CD14-positive monocyte (primary cell): ENCODE results near the gene ARID3A. TPM values are rescaled to one million over a fixed set of nuclear protein-coding genes. Genes with fewer than 3 reads are reported as not detected.
"Not testable (repeated sequence)": the region's sequence is repeated elsewhere in the genome, so short reads cannot be mapped to it uniquely, and the experiment has no call there.

Experiments
- DNase-seq, 3 donors: peaks; one replicate each; pipeline ENCODE4 v3.0.0-alpha.2; 2011 to 2022
- H2AFZ ChIP-seq: 2 replicates; pipeline ENCODE4 v1.6.0; 2012; ENCODE audit warnings: mild to moderate bottlenecking, low read depth, low read length, inconsistent platforms; ENCODE audit not compliant: insufficient read depth, poor library complexity, severe bottlenecking
- H3K27ac ChIP-seq, 2 donors: 1 replicate in 1 of 2; 2 replicates in 1 of 2; pipeline ENCODE4 v1.5.1; 2012 to 2013; ENCODE audit warnings: low read length in 2 of 2, control low read depth in 1 of 2, inconsistent platforms in 1 of 2, low read depth in 1 of 2, mild to moderate bottlenecking in 1 of 2
- H3K27me3 ChIP-seq, 2 donors: one replicate each; pipeline versions ENCODE4 v1.6.0 to v1.6.1; 2011 to 2013; ENCODE audit warnings: low read length in 2 of 2; ENCODE audit not compliant: control insufficient read depth in 2 of 2, insufficient read depth in 2 of 2
- H3K36me3 ChIP-seq, 2 donors: replicated peaks in 1 of 2; 1 replicate in 1 of 2; 2 replicates in 1 of 2; pipeline versions ENCODE4 v1.5.1 to v1.6.1; 2012 to 2013; ENCODE audit warnings: low read length in 2 of 2, control low read depth in 1 of 2, inconsistent platforms in 1 of 2, mild to moderate bottlenecking in 1 of 2; ENCODE audit not compliant: insufficient read depth in 2 of 2, control insufficient read depth in 1 of 2
- H3K4me1 ChIP-seq, 2 donors: 1 replicate in 1 of 2; 2 replicates in 1 of 2; pipeline versions ENCODE4 v1.5.1 to v1.6.1; 2012 to 2013; ENCODE audit warnings: low read length in 2 of 2, control low read depth in 1 of 2, inconsistent platforms in 1 of 2, mild to moderate bottlenecking in 1 of 2, moderate library complexity in 1 of 2; ENCODE audit not compliant: insufficient read depth in 2 of 2, control insufficient read depth in 1 of 2
- H3K4me2 ChIP-seq: replicated peaks from 2 replicates; pipeline ENCODE3; 2012; ENCODE audit warnings: low read length, moderate library complexity, mild to moderate bottlenecking; ENCODE audit not compliant: poor library complexity, severe bottlenecking; ENCODE audit errors: extremely low read depth
- H3K4me3 ChIP-seq, 3 experiments: fragments of 200-600 bp in 1 of 3; sonication (generic) in 1 of 3; replicated peaks in 1 of 3; 1 replicate in 2 of 3; 2 replicates in 1 of 3; pipeline ENCODE4 v1.5.1; 2011 to 2013; ENCODE audit warnings: low read length in 3 of 3, mild to moderate bottlenecking in 3 of 3, control low read depth in 2 of 3, low read depth in 2 of 3, inconsistent platforms in 1 of 3, moderate library complexity in 1 of 3
- H3K79me2 ChIP-seq: 2 replicates; pipeline ENCODE4 v1.6.0; 2012; ENCODE audit warnings: mild to moderate bottlenecking, control low read depth, inconsistent platforms, low read length, moderate library complexity; ENCODE audit not compliant: insufficient read depth
- H3K9ac ChIP-seq: 2 replicates; pipeline ENCODE4 v1.6.0; 2017; ENCODE audit warnings: low read length, mild to moderate bottlenecking; ENCODE audit not compliant: insufficient read depth, poor library complexity, severe bottlenecking
- H3K9me3 ChIP-seq, 2 donors: replicated peaks in 1 of 2; 1 replicate in 1 of 2; 2 replicates in 1 of 2; pipeline versions ENCODE4 v1.5.1 to v1.6.1; 2012 to 2013; ENCODE audit warnings: low read length in 2 of 2, control low read depth in 1 of 2; ENCODE audit not compliant: control insufficient read depth in 1 of 2, insufficient read depth in 1 of 2
- H4K20me1 ChIP-seq: 2 replicates; pipeline ENCODE4 v1.6.0; 2012; ENCODE audit warnings: mild to moderate bottlenecking, low read length, control low read depth, moderate library complexity; ENCODE audit not compliant: insufficient read depth
- H3K27ac Mint-ChIP-seq, 7 donors: one replicate each; pipeline ENCODE4 v1.8.0; 2020; ENCODE audit warnings: mild to moderate bottlenecking in 7 of 7, mixed read lengths in 7 of 7, moderate library complexity in 6 of 7, inconsistent platforms in 2 of 7
- H3K27me3 Mint-ChIP-seq, 3 donors: one replicate each; pipeline ENCODE4 v1.8.0; 2021 to 2022; ENCODE audit warnings: low read depth in 3 of 3, mild to moderate bottlenecking in 3 of 3, mixed read lengths in 3 of 3, moderate library complexity in 3 of 3, inconsistent platforms in 1 of 3
- H3K36me3 Mint-ChIP-seq, 2 donors: one replicate each; pipeline ENCODE4 v1.8.0; 2020; ENCODE audit warnings: mixed read lengths in 2 of 2, inconsistent platforms in 1 of 2, mild to moderate bottlenecking in 1 of 2
- H3K4me1 Mint-ChIP-seq: one replicate; pipeline ENCODE4 v1.8.0; 2020; ENCODE audit warnings: mild to moderate bottlenecking, mixed read lengths
- H3K4me3 Mint-ChIP-seq, 2 donors: one replicate each; pipeline ENCODE4 v1.8.0; 2020; ENCODE audit warnings: mild to moderate bottlenecking in 2 of 2, mixed read lengths in 2 of 2, moderate library complexity in 1 of 2
- H3K9me3 Mint-ChIP-seq, 7 donors: one replicate each; pipeline ENCODE4 v1.8.0; 2020 to 2022; ENCODE audit warnings: mixed read lengths in 7 of 7, mild to moderate bottlenecking in 6 of 7, moderate library complexity in 6 of 7, inconsistent platforms in 2 of 7
- WGBS: methylation state at CpG from one replicate; pipeline ENCODE4 v1.1.5; 2013; ENCODE audit warnings: missing lambda C conversion rate; ENCODE audit not compliant: insufficient coverage; 5-methylcytosine and 5-hydroxymethylcytosine counted together
- intact Hi-C, 2 donors: fragments of 100-400 bp; cut with micrococcal nuclease; formaldehyde crosslinking; loops; one replicate each; pipeline versions ENCODE4 v1.15.0 to v1.15.1; 2023
- polyA plus RNA-seq, 3 donors: library from polyadenylated mRNA; depleted of rRNA in 1 of 3; unstranded in 2 of 3; stranded (reverse) in 1 of 3; fragments of 300-500 nt in 2 of 3; fragments of >200 nt in 1 of 3; fragmentation: Illumina TruSeq in 2 of 3; gene quantifications; 1 replicate in 2 of 3; 2 replicates in 1 of 3; pipeline ENCODE4 v1.2.3, GENCODE V29; 2012 to 2021
- TF ChIP-seq, protein P1 (sequence below): fragments of 200-600 bp; IDR thresholded peaks from one replicate; pipeline ENCODE4 v1.8.0; 2022; ENCODE audit warnings: antibody characterized with exemption, mild to moderate bottlenecking

Gene ARID3A
- polyA plus RNA-seq, 3 donors: 2.1 to 41.6 (median 3.2) TPM

DNA sequence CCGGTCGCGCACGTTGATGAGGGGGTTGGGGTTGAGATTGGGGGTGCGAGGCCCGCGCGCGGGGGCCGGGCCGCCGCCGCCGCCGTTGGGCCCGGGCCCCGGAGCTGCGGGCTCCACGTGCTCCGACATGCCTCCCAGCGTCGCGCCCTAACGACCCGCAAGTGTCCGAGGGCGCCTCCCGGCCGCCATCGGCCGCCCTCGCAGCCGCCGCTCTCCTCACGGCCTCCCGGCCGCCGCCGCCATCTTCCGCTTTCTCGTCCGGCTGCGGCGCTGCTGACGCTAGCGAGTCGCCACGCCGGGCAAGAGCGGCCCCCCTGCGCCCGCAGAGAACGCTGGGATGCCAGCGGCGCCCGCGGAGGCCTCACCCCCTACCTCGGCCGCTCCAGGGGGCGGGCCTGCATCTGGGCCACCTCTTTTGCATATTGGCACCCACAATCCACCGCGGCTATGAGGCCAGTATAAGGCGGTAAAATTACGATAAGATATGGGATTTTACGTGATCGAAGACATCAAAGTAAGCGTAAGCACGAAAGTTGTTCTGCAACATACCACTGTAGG is 95.1 kb downstream of the ARID3A start, which contains the start of gene TMEM259:
Gene TMEM259 (minus strand): TSS at position 256 of the 558 bp plus-strand sequence. CDS start 127 bp downstream, at position 129.
- no peaks in the 10 kb centered on the region for H3K27me3 Mint-ChIP-seq
- peaks cover 50% of the 10 kb centered on the region for H3K79me2 ChIP-seq
- H3K4me1 ChIP-seq: peaks cover 53 to 55% of the 10 kb centered on the region in 2 donors
- intact Hi-C loops: loop anchor here in 1 of 2 donors (2.0 to 10.0 kb wide), 3 partner anchors 20 to 84 kb away; partner anchors contain the start of genes ABCA7, ARHGAP45 and GPX4
- peak within 1 kb of the TSS; percentile 88 to 94 for H3K4me3 Mint-ChIP-seq
- peaks cover 0 to 8% of the 10 kb centered on the region in 2 donors for H3K36me3 ChIP-seq
- H3K4me3 ChIP-seq: peak within 1 kb of the TSS; percentile 45 to 96 (median 96)
- no peaks in the 10 kb centered on the region for H3K9me3 ChIP-seq
- peaks cover 48% of the 10 kb centered on the region for H4K20me1 ChIP-seq
- H3K9ac ChIP-seq: peak within 1 kb of the TSS; percentile 91
- peak; percentile 95 to 98 (median 97) for DNase-seq
- H2AFZ ChIP-seq: peak within 1 kb of the TSS; percentile 51
- peak within 1 kb of the TSS; percentile 97 for H3K4me2 ChIP-seq
- peak within 1 kb of the TSS; percentile 95 to 99 (median 98) for H3K27ac Mint-ChIP-seq
- no peaks in the 10 kb centered on the region for H3K27me3 ChIP-seq
- under 1% methylated on average over 48 of the region's 68 CpGs for WGBS
- peak within 1 kb of the TSS; percentile 84 to 99 for H3K27ac ChIP-seq
- peaks cover 2 to 16% of the 10 kb centered on the region in 2 donors for H3K36me3 Mint-ChIP-seq
- peaks cover 46% of the 10 kb centered on the region for H3K4me1 Mint-ChIP-seq
- TF ChIP-seq, protein P1, sequence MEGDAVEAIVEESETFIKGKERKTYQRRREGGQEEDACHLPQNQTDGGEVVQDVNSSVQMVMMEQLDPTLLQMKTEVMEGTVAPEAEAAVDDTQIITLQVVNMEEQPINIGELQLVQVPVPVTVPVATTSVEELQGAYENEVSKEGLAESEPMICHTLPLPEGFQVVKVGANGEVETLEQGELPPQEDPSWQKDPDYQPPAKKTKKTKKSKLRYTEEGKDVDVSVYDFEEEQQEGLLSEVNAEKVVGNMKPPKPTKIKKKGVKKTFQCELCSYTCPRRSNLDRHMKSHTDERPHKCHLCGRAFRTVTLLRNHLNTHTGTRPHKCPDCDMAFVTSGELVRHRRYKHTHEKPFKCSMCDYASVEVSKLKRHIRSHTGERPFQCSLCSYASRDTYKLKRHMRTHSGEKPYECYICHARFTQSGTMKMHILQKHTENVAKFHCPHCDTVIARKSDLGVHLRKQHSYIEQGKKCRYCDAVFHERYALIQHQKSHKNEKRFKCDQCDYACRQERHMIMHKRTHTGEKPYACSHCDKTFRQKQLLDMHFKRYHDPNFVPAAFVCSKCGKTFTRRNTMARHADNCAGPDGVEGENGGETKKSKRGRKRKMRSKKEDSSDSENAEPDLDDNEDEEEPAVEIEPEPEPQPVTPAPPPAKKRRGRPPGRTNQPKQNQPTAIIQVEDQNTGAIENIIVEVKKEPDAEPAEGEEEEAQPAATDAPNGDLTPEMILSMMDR: no peak
- no peaks in the 10 kb centered on the region for H3K9me3 Mint-ChIP-seq

DNA sequence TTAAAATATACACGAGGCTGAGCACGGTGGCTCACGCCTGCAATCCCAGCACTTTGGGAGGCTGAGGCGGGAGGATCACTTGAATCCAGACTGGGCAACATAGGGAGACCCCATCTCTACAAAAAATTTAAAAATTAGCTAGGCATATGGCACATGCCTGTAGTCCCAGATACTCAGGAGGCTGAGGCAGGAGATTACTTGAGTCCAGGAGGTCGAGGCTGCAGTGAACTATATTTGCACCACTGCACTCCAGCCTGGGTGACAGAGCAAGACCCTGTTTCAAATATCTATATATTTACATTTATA is 98.0 kb downstream of the ARID3A start:
- intact Hi-C loops: loop anchor here (2.0 to 10.0 kb wide), 3 partner anchors 15 to 81 kb away; partner anchors contain the start of genes ARHGAP45 (in 1 of the 2) and GPX4 (in 1 of the 2)
- not testable (repeated sequence) for H3K9me3 Mint-ChIP-seq, H3K27me3 ChIP-seq, H3K4me3 Mint-ChIP-seq, H3K27me3 Mint-ChIP-seq, DNase-seq, H3K36me3 Mint-ChIP-seq, H2AFZ ChIP-seq, H3K36me3 ChIP-seq, H3K9ac ChIP-seq, H3K4me3 ChIP-seq, H3K4me2 ChIP-seq, H3K27ac ChIP-seq, H3K9me3 ChIP-seq
- Histone ChIP-seq H3K79me2 (peaks cover 50% of the 10 kb centered on the region), H3K4me1 (peaks cover 44 to 50% of the 10 kb centered on the region in 2 donors), H4K20me1 (peaks cover 39% of the 10 kb centered on the region)
- WGBS: 96% methylated on average over 4 of the region's 5 CpGs
- Mint-ChIP-seq H3K4me1 (peaks cover 30% of the 10 kb centered on the region), H3K27ac (peak overlapping the region in 1 of 7 donors; percentile 25)

DNA sequence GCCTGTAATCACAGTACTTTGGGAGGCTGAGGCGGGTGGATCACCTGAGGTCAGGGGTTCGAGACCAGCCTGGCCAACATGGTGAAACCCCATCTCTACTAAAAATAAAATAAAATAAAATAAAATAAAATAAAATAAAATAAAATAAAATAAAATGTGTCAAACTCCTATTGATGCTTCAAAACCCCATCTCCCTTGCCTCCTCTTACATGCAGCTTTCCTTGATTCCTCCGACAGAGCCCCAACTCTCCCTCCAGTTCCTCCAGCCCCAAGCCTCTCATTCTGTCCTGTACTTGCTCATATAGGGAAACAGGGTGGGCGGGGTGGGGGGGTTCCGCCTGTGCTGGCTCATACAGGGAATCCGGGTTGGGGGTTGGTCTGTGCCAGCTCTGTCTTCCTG is 99.2 kb downstream of the ARID3A start:
- H4K20me1 ChIP-seq: peaks cover 39% of the 10 kb centered on the region
- H3K79me2 ChIP-seq: peaks cover 50% of the 10 kb centered on the region
- H3K27me3 Mint-ChIP-seq, H3K9me3 ChIP-seq, H3K36me3 Mint-ChIP-seq, H3K9me3 Mint-ChIP-seq, H3K4me3 ChIP-seq, H3K27me3 ChIP-seq, H3K4me2 ChIP-seq, DNase-seq, H3K36me3 ChIP-seq, H2AFZ ChIP-seq, H3K9ac ChIP-seq, H3K4me3 Mint-ChIP-seq, H3K27ac Mint-ChIP-seq, H3K27ac ChIP-seq: not testable (repeated sequence)
- intact Hi-C loops: loop anchor here (2.0 to 10.0 kb wide), 2 partner anchors 14 to 80 kb away; partner anchors contain the start of gene GPX4 (in 1 of the 2)
- H3K4me1 ChIP-seq: peaks cover 37 to 50% of the 10 kb centered on the region in 2 donors
- 60% methylated on average over 1 of the region's 6 CpGs for WGBS
- peaks cover 24% of the 10 kb centered on the region for H3K4me1 Mint-ChIP-seq
